Upper lobe of right lung (tissue), 1 donor: ENCODE results near the gene C21orf58. TPM values are rescaled to one million over a fixed set of nuclear protein-coding genes. Genes with fewer than 3 reads are reported as not detected.
A peak's percentile ranks its signal among the peaks of the same experiment; 100 is the strongest.

ENCODE experiments used
- ATAC-seq: fragments of 200-7000 bp; cut with Tn5 transposase; one replicate; pipeline ENCODE4 v1.9.1; 2020; ENCODE audit warnings: mild to moderate bottlenecking, moderate library complexity
- DNase-seq: peaks from one replicate; pipeline ENCODE4 v3.0.0-alpha.2; 2020
- H3K27ac ChIP-seq: fragments of 200-600 bp; one replicate; pipeline ENCODE4 v1.8.0; 2022
- H3K27me3 ChIP-seq: fragments of 200-600 bp; one replicate; pipeline ENCODE4 v1.8.0; 2022; ENCODE audit warnings: mild to moderate bottlenecking
- H3K36me3 ChIP-seq: fragments of 200-600 bp; one replicate; pipeline ENCODE4 v1.8.0; 2022
- H3K4me1 ChIP-seq: fragments of 200-600 bp; one replicate; pipeline ENCODE4 v1.8.0; 2022
- H3K4me3 ChIP-seq: fragments of 200-600 bp; one replicate; pipeline ENCODE4 v1.8.0; 2022; ENCODE audit warnings: mild to moderate bottlenecking
- H3K9me3 ChIP-seq: fragments of 200-600 bp; one replicate; pipeline ENCODE4 v1.8.0; 2022
- CTCF ChIP-seq: fragments of 200-600 bp; IDR thresholded peaks from one replicate; pipeline ENCODE4 v1.8.0; 2022; ENCODE audit warnings: antibody characterized with exemption
- intact Hi-C: fragments of 100-400 bp; cut with DNase I; formaldehyde crosslinking; loops from one replicate; pipeline ENCODE4 v1.11.0; 2022
- total RNA-seq: library from RNA; stranded (reverse); fragmentation: NEBNext Ultra II Directional; extraction: Animal tissue kit (Norgen Biotek cat#: 25700); gene quantifications from one replicate; pipeline ENCODE4 v1.2.1, GENCODE V29; 2021
- donor health status: DM: no; HTN: yes; CAD: no; lungs with severe emphysema.

The C21orf58 gene
- total RNA-seq, 1 donor from 2014 or later: 2.3 TPM

- H3K9me3 ChIP-seq: no peaks in the 10 kb centered on the region
- H3K27me3 ChIP-seq: no peaks in the 10 kb centered on the region
- H3K27ac ChIP-seq: no peak overlapping the region
- no peak for DNase-seq
- no peak for TF ChIP-seq CTCF
- intact Hi-C loops: no loop called here
- no peak overlapping the region for H3K4me3 ChIP-seq
- H3K36me3 ChIP-seq: peaks cover 38% of the 10 kb centered on the region
- no peak for ATAC-seq
- peaks cover 13% of the 10 kb centered on the region for H3K4me1 ChIP-seq
Observed at GRCh38 chr21:46327711-46328110, 4.0 kb upstream of the C21orf58 start.

GRCh38 chr21:46326110-46326703 lies 2.5 kb upstream of the C21orf58 start:
- Histone ChIP-seq H3K9me3 (no peaks in the 10 kb centered on the region), H3K27ac (no peak overlapping the region), H3K36me3 (peaks cover 30% of the 10 kb centered on the region), H3K4me1 (peaks cover 21% of the 10 kb centered on the region), H3K4me3 (no peak overlapping the region), H3K27me3 (no peaks in the 10 kb centered on the region)
- intact Hi-C loops: no loop called here
- no peak for TF ChIP-seq CTCF
- DNase-seq: no peak
- ATAC-seq: no peak

GRCh38 chr21:46325073-46325912 lies 1.6 kb upstream of the C21orf58 start:
- Histone ChIP-seq H3K27ac (peak overlapping the region; percentile 72), H3K27me3 (no peaks in the 10 kb centered on the region), H3K4me3 (peak overlapping the region; percentile 99), H3K36me3 (peaks cover 25% of the 10 kb centered on the region), H3K4me1 (peaks cover 21% of the 10 kb centered on the region), H3K9me3 (no peaks in the 10 kb centered on the region)
- intact Hi-C loops: no loop called here
- ATAC-seq (peak; percentile 16), DNase-seq (peak; percentile 75)
- TF ChIP-seq CTCF: no peak

GRCh38 chr21:46324390-46325072 lies 861 bp upstream of the C21orf58 start:
- intact Hi-C loops: no loop called here
- H3K27ac ChIP-seq: peak overlapping the region; percentile 95
- ATAC-seq (peak; percentile 91), DNase-seq (peak; percentile 93)
- peaks cover 21% of the 10 kb centered on the region for H3K4me1 ChIP-seq
- TF ChIP-seq CTCF: no peak
- peaks cover 17% of the 10 kb centered on the region for H3K36me3 ChIP-seq
- no peaks in the 10 kb centered on the region for H3K27me3 ChIP-seq
- peak overlapping the region; percentile 99 for H3K4me3 ChIP-seq
- no peaks in the 10 kb centered on the region for H3K9me3 ChIP-seq

- Histone ChIP-seq H3K4me1 (peaks cover 21% of the 10 kb centered on the region), H3K27me3 (no peaks in the 10 kb centered on the region), H3K36me3 (peaks cover 6% of the 10 kb centered on the region), H3K9me3 (no peaks in the 10 kb centered on the region), H3K27ac (peak overlapping the region; percentile 37), H3K4me3 (peak overlapping the region; percentile 99)
- intact Hi-C loops: no loop called here
- ATAC-seq (no peak), DNase-seq (no peak)
- TF ChIP-seq CTCF: no peak
Observed at GRCh38 chr21:46323227-46323709, 402 bp downstream of the C21orf58 start.
